Measurements from ENCODE around the gene P2RY1. TPM values are rescaled to one million over a fixed set of nuclear protein-coding genes. Genes with fewer than 3 reads are reported as not detected.

Gene P2RY1
- total RNA-seq, 3 donors from 2014 or later: 18.8 to 40.1 (median 37.8) TPM

DNA sequence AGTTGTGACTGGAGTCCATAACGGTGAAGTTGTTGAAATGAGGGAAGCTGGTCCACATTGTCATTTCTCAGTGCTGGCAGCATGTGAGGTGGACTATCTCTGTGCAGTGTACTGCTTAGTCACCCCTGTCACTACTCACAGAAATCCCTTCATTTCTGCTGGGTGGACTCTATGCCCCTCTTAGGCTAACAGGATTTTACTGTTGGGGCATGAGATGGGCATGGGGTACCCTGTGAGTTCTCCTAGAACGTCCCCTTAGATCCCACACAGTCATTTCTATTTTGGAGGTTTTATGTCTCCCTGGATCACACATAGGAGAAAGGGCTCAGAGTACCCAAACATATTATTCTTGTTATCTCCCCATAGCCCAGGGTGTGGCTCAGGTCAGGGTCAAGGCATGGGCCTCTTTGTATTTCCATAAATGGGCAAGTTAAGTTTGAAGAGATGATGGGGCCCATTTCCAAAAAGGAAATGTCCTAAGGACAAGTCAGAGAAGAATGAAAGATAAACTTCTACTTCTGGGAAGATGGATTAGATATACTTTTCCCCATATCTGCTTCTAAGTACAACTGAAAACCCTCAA is 15.2 kb downstream of the P2RY1 start:
- DNase-seq: no peak
- intact Hi-C loops (cut with DNase I, micrococcal nuclease): no loop called here
- Histone ChIP-seq H3K36me3 (ENCODE audit: low read depth) (no peaks in the 10 kb centered on the region), H3K9me3 (peaks cover 17% of the 10 kb centered on the region), H3K4me1 (ENCODE audit: low read depth) (no peaks in the 10 kb centered on the region), H3K4me3 (no peak overlapping the region)
- TF ChIP-seq, protein P1, sequence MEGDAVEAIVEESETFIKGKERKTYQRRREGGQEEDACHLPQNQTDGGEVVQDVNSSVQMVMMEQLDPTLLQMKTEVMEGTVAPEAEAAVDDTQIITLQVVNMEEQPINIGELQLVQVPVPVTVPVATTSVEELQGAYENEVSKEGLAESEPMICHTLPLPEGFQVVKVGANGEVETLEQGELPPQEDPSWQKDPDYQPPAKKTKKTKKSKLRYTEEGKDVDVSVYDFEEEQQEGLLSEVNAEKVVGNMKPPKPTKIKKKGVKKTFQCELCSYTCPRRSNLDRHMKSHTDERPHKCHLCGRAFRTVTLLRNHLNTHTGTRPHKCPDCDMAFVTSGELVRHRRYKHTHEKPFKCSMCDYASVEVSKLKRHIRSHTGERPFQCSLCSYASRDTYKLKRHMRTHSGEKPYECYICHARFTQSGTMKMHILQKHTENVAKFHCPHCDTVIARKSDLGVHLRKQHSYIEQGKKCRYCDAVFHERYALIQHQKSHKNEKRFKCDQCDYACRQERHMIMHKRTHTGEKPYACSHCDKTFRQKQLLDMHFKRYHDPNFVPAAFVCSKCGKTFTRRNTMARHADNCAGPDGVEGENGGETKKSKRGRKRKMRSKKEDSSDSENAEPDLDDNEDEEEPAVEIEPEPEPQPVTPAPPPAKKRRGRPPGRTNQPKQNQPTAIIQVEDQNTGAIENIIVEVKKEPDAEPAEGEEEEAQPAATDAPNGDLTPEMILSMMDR (IDR thresholded peaks at IDR 0.05): no peak
- ATAC-seq: no peak

DNA sequence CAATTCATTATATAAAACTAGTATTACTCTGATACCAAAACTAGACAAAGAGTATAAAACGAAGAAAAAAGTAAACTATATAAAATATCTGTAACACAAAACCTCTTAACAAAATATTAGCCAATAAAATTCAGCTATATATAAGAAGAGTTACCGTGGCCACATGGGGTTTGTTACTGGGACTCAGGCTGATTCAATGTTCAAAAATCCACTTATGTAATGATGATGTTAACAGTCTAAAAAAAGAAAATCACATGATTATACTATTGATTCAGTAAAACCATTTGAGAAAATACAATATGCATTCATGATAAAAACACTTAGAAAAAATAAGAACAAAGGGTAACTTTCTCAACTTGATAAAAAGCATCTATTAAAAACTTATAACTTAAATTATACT is 18.3 kb downstream of the P2RY1 start:
- no peak for DNase-seq
- no peaks in the 10 kb centered on the region for H3K9me3 ChIP-seq
- TF ChIP-seq, protein P1 (IDR thresholded peaks at IDR 0.05): no peak
- intact Hi-C loops (cut with DNase I, micrococcal nuclease): no loop called here
- no peak for ATAC-seq
- H3K36me3 ChIP-seq (ENCODE audit: low read depth): no peaks in the 10 kb centered on the region
- no peaks in the 10 kb centered on the region for H3K4me1 ChIP-seq (ENCODE audit: low read depth)
- no peak overlapping the region for H3K4me3 ChIP-seq

DNA sequence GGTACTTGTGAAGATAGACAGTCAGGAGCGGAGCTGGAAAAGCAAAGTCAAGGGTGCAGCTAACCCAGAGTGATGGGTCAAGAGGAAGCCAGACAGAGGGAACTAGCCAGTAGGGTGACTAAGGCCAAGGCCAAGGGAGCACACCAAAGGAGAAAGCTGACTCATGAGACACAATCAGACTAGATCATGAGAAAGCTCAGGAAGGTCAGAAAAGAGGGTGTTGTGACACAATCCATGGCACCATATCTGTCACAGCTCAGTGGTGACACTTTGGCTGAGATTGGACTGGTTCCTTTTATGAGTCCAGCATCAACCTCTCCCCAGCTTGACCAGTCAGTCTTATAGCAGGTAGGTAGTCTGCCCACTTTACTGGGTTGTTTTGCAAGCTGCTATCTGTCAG is 22.2 kb downstream of the P2RY1 start:
- TF ChIP-seq, protein P1 (IDR thresholded peaks at IDR 0.05): no peak
- DNase-seq: no peak
- intact Hi-C loops (cut with DNase I, micrococcal nuclease): no loop called here
- Histone ChIP-seq H3K9me3 (no peaks in the 10 kb centered on the region), H3K36me3 (ENCODE audit: low read depth) (no peaks in the 10 kb centered on the region), H3K4me1 (ENCODE audit: low read depth) (no peaks in the 10 kb centered on the region), H3K4me3 (no peak overlapping the region)
- ATAC-seq: peak; percentile 69

DNA sequence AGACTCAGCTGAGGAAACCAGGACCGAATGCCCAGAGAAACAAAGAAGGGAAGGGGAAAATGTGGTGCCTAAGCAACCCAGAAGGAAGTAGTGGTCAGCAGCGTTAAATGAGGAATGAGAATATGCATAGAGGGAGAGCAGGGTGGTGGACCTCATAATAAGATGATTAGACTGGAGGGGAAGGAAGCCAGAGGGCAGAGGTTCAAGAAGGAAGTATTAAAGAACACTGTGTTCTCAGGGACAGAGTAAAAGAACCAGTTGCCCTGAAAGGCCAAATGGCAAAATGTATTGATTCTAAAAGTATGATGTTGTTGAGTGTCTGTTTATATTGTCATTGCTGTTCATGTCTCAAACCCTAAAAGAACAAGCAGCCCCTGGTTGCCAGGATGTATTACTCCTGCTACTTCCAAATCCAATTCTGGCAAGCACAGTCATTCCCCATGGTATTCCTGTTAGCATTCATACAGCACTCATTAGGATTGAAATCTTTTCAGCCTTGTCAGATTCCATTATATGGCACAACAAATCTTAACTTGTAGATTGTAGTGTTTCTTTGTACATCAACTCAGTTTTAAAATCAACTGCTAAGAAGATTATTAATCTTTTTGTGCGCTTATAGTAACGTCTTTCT is 23.4 kb downstream of the P2RY1 start:
- DNase-seq (no peak), ATAC-seq (peak; percentile 25)
- intact Hi-C loops (cut with DNase I, micrococcal nuclease): no loop called here
- Histone ChIP-seq H3K4me3 (no peak overlapping the region), H3K9me3 (no peaks in the 10 kb centered on the region), H3K36me3 (ENCODE audit: low read depth) (no peaks in the 10 kb centered on the region), H3K4me1 (ENCODE audit: low read depth) (no peaks in the 10 kb centered on the region)
- TF ChIP-seq, protein P1 (IDR thresholded peaks at IDR 0.05): no peak

DNA sequence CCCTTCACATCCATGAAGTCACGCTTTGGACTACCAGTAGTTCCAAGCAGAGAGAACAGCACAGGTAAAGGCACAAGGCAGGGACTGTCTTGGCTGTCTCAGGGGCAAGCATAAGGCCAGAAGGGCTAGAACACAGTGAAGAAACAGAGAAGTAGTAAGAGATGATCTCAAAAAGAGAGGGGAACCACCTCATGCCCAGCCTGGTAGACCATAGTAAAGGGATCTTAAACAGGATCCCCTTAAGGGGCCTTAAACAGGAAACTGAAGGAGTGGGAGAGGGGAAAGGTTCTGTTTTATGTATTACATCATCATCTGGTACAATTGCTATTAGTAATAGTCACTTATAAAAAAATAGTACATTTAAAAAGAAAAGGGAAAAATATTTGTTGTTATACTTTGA is 25.8 kb downstream of the P2RY1 start:
- ATAC-seq: no peak
- Histone ChIP-seq H3K36me3 (ENCODE audit: low read depth) (no peaks in the 10 kb centered on the region), H3K4me1 (ENCODE audit: low read depth) (no peaks in the 10 kb centered on the region), H3K9me3 (no peaks in the 10 kb centered on the region), H3K4me3 (no peak overlapping the region)
- DNase-seq: no peak
- TF ChIP-seq, protein P1 (IDR thresholded peaks at IDR 0.05): no peak
- intact Hi-C loops (cut with DNase I, micrococcal nuclease): no loop called here

All from mucosa of descending colon (tissue), 3 donors.